Lung (tissue), 12 donors: ENCODE results near the gene COBL. TPM values are rescaled to one million over a fixed set of nuclear protein-coding genes. Genes with fewer than 3 reads are reported as not detected.

Source experiments
- ATAC-seq: fragments of 200-7000 bp; cut with Tn5 transposase; one replicate; pipeline ENCODE4 v1.9.1; 2020; ENCODE audit warnings: moderate number of reproducible peaks; ENCODE audit not compliant: insufficient read depth, low FRiP score
- DNase-seq, 3 donors: peaks; one replicate each; pipeline ENCODE4 v3.0.0-alpha.2; 2013 to 2017
- H3K27ac ChIP-seq, 2 donors: one replicate each; pipeline ENCODE4 v1.5.1; 2013; ENCODE audit warnings: mild to moderate bottlenecking in 2 of 2, moderate library complexity in 2 of 2, control low read depth in 1 of 2, inconsistent platforms in 1 of 2, low read depth in 1 of 2, low read length in 1 of 2
- H3K27me3 ChIP-seq, 3 donors: one replicate each; pipeline ENCODE4 v1.5.1; 2013; ENCODE audit warnings: low read length in 2 of 3; ENCODE audit not compliant: control insufficient read depth in 3 of 3, insufficient read depth in 3 of 3
- H3K36me3 ChIP-seq, 4 donors: one replicate each; pipeline ENCODE4 v1.5.1; 2013; ENCODE audit warnings: low read length in 4 of 4, mild to moderate bottlenecking in 1 of 4, moderate library complexity in 1 of 4; ENCODE audit not compliant: control insufficient read depth in 4 of 4, insufficient read depth in 4 of 4
- H3K4me1 ChIP-seq, 5 donors: one replicate each; pipeline ENCODE4 v1.5.1; 2013; ENCODE audit warnings: low read length in 5 of 5, mild to moderate bottlenecking in 2 of 5, moderate library complexity in 1 of 5; ENCODE audit not compliant: control insufficient read depth in 5 of 5, insufficient read depth in 5 of 5
- H3K4me3 ChIP-seq: one replicate; pipeline ENCODE4 v1.5.1; 2013; ENCODE audit warnings: mild to moderate bottlenecking, control low read depth, moderate library complexity
- H3K9ac ChIP-seq, 2 donors: one replicate each; pipeline ENCODE4 v1.5.1; 2013; ENCODE audit warnings: low read length in 2 of 2, control low read depth in 1 of 2; ENCODE audit not compliant: insufficient read depth in 1 of 2
- H3K9me3 ChIP-seq, 4 donors: one replicate each; pipeline ENCODE4 v1.5.1; 2013; ENCODE audit warnings: low read length in 3 of 4, mild to moderate bottlenecking in 1 of 4, moderate library complexity in 1 of 4; ENCODE audit not compliant: control insufficient read depth in 4 of 4, insufficient read depth in 3 of 4
- CTCF ChIP-seq: IDR thresholded peaks from 2 replicates; pipeline ENCODE4 v1.5.1; 2012; ENCODE audit warnings: mild to moderate bottlenecking; ENCODE audit errors: control extremely low read depth, extremely low read depth
- WGBS, 2 donors: extraction: QIAGEN DNeasy Blood & Tissue Kit; methylation state at CpG; one replicate each; pipeline ENCODE4 v1.1.7; 2013; 5-methylcytosine and 5-hydroxymethylcytosine counted together
- polyA plus RNA-seq, 2 donors: library from polyadenylated mRNA; stranded (reverse); fragments of 200-250 nt; gene quantifications; one replicate each; pipeline ENCODE4 v1.2.1, GENCODE V29; 2013
- total RNA-seq, 2 donors: library from RNA; depleted of rRNA in 1 of 2; stranded (reverse); fragments of >200 nt in 1 of 2; gene quantifications; one replicate each; pipeline ENCODE4 v1.2.1, GENCODE V29; 2014 to 2021
- donor health status: control.
- donor health status: control.
- donor health status: Bipolar disorder and iron deficiency.
- donor health status: healthy.
- donor health status: DM: yes; HTN: yes; CAD: no.

Gene COBL
- total and polyA plus RNA-seq, 4 donors = 6.3 to 38.1 (median 15.0) TPM

GRCh38 chr7:51292596-51292995 is 24.0 kb downstream of the COBL start:
- Histone ChIP-seq H3K27me3 (no peaks in the 10 kb centered on the region), H3K9me3 (no peaks in the 10 kb centered on the region), H3K9ac (no peak overlapping the region), H3K4me1 (peaks cover 4 to 18% (median 9%) of the 10 kb centered on the region in 5 donors), H3K4me3 (no peak overlapping the region), H3K36me3 (no peaks in the 10 kb centered on the region), H3K27ac (no peak overlapping the region)
- ATAC-seq (no peak), DNase-seq (no peak)
- TF ChIP-seq CTCF = no peak
- 74 to 76% methylated on average over 4 of the region's 4 CpGs for WGBS, 2 donors

- DNase-seq (no peak), ATAC-seq (no peak)
- 89 to 90% methylated on average over 10 of the region's 10 CpGs for WGBS, 2 donors
- no peak overlapping the region for H3K9ac ChIP-seq
- H3K27me3 ChIP-seq = no peaks in the 10 kb centered on the region
- H3K36me3 ChIP-seq = no peaks in the 10 kb centered on the region
- peaks cover 0 to 18% (median 9%) of the 10 kb centered on the region in 5 donors for H3K4me1 ChIP-seq
- H3K9me3 ChIP-seq = no peaks in the 10 kb centered on the region
- H3K27ac ChIP-seq = no peak overlapping the region
- TF ChIP-seq CTCF = no peak
- H3K4me3 ChIP-seq = no peak overlapping the region
These were observed 25.7 kb downstream of the COBL start for GRCh38 chr7:51290702-51291540.

- DNase-seq (no peak), ATAC-seq (no peak)
- no peak overlapping the region for H3K4me3 ChIP-seq
- H3K27ac ChIP-seq = no peak overlapping the region
- whole genome bisulfite sequencing, 2 donors = 75 to 87% methylated on average over 3 of the region's 3 CpGs
- H3K36me3 ChIP-seq = no peaks in the 10 kb centered on the region
- peaks cover 0 to 18% (median 9%) of the 10 kb centered on the region in 5 donors for H3K4me1 ChIP-seq
- no peaks in the 10 kb centered on the region for H3K27me3 ChIP-seq
- no peaks in the 10 kb centered on the region for H3K9me3 ChIP-seq
- H3K9ac ChIP-seq = no peak overlapping the region
- no peak for TF ChIP-seq CTCF
These were observed 26.3 kb downstream of the COBL start for GRCh38 chr7:51290304-51290637.
